Suprapubic skin (tissue), 4 donors: ENCODE results near the gene GOLGA6D. TPM values are rescaled to one million over a fixed set of nuclear protein-coding genes. Genes with fewer than 3 reads are reported as not detected.

Source experiments
- total RNA-seq, 4 donors: library from RNA; depleted of rRNA; stranded (reverse); fragments of >200 nt; gene quantifications; one replicate each; pipeline ENCODE4 v1.1.0, GENCODE V29; 2016

Gene GOLGA6D
- total RNA-seq, 4 donors from 2014 or later: 0.72 TPM; not detected in 3

Other genes with a start within 250 kb of the GOLGA6D start
- gene C15orf39, start 81.0 kb upstream of the GOLGA6D start, total RNA-seq: 10 to 100 TPM; 33.0 to 35.2 (median 33.3) TPM
- gene GOLGA6C, start 24.5 kb upstream of the GOLGA6D start, total RNA-seq: not detected
- gene COMMD4, start 53.2 kb downstream of the GOLGA6D start, total RNA-seq: 10 to 100 TPM; 46.9 to 75.2 (median 55.2) TPM
- 100 to 1,000 TPM in 1 of 4 donors, 10 to 100 TPM in 3; 26.3 to 123 (median 38.0) TPM for gene NEIL1, start 64.2 kb downstream of the GOLGA6D start, total RNA-seq
- 100 to 1,000 TPM in 3 of 4 donors, 10 to 100 TPM in 1; 97.2 to 527 (median 180) TPM for gene MAN2C1, start 85.8 kb downstream of the GOLGA6D start, total RNA-seq
- gene SIN3A, start 168.9 kb downstream of the GOLGA6D start, total RNA-seq: 10 to 100 TPM; 55.2 to 94.8 (median 66.0) TPM